SU-DHL-6 (cell line): ENCODE data around the gene C19orf85.

Experiments used
- EZH2phosphoT487 ChIP-seq: fragments of 200-600 bp; sonication (generic), shearing (Covaris generic); conservative IDR thresholded peaks from 2 replicates; pipeline ENCODE4 v1.6.1; 2018; ENCODE audit warnings: mild to moderate bottlenecking, antibody characterized with exemption, low read length, moderate library complexity, mixed read lengths
- TF ChIP-seq, protein P1 (sequence below): fragments of 200-600 bp; sonication (generic); IDR thresholded peaks from one replicate; pipeline ENCODE4 v1.5.1; 2017; ENCODE audit warnings: antibody characterized with exemption, mild to moderate bottlenecking, low read length, moderate library complexity; ENCODE audit not compliant: insufficient read depth, poor library complexity, severe bottlenecking

DNA sequence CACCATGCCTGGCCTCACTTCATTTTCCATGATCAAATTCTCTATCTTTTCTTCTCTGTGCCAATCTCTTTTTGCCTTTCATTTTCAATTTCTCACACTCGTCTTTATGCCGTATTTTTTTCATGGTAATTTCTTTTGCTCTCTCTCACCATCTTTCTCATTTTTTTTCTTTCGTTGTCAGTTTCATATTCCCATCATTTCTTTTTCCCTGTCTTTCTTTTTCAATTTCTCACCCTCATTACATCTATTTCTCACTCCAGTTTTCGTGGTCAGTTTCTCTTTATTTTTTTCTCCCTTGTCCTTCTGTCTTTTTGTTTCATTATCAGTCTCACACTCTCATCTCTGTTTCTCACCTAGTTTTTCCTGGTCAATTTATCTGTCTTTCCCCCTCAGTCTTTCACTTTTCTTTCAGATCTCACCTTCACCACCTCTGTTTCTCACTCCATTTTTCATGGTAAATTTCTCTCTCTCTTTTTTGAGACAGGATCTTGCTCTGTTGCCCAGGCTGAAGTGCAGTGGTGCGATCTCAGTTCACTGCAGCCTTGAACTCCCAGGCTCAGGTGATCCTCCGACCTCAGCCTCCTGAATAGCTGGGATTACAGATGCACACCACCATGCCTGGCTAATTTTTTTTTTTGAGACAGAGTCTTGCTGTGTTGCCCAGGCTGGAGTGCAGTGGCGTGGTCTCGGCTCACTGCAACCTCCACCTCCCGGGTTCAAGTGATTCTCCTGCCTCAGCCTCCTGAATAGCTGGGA lies 37.8 kb upstream of the C19orf85 start:
- TF ChIP-seq, protein P1, sequence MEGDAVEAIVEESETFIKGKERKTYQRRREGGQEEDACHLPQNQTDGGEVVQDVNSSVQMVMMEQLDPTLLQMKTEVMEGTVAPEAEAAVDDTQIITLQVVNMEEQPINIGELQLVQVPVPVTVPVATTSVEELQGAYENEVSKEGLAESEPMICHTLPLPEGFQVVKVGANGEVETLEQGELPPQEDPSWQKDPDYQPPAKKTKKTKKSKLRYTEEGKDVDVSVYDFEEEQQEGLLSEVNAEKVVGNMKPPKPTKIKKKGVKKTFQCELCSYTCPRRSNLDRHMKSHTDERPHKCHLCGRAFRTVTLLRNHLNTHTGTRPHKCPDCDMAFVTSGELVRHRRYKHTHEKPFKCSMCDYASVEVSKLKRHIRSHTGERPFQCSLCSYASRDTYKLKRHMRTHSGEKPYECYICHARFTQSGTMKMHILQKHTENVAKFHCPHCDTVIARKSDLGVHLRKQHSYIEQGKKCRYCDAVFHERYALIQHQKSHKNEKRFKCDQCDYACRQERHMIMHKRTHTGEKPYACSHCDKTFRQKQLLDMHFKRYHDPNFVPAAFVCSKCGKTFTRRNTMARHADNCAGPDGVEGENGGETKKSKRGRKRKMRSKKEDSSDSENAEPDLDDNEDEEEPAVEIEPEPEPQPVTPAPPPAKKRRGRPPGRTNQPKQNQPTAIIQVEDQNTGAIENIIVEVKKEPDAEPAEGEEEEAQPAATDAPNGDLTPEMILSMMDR = no peak
- TF ChIP-seq EZH2phosphoT487 = no peak
